ENCODE measurements around the gene TAGAP. TPM values are rescaled to one million over a fixed set of nuclear protein-coding genes. Genes with fewer than 3 reads are reported as not detected.

Gene TAGAP
- total RNA-seq, 2 experiments from 2014 or later, result 60.3 to 67.9 TPM

GRCh38 chr6:159065759-159066329 lies 21.1 kb upstream of the TAGAP start:
- H3K27me3 Mint-ChIP-seq, result peaks cover 2% of the 10 kb centered on the region
- ChIA-PET POLR2A (no interaction called here), CTCF (interaction anchor here (1.5 to 2.5 kb wide), 7 partner anchors 11 to 48 kb away, joined by 3 to 8 read pairs (median 7); partner anchors contain the start of gene TAGAP)
- H3K4me3 Mint-ChIP-seq, result no peak overlapping the region
- H3K27ac Mint-ChIP-seq, result peak overlapping the region; percentile 25
- peaks cover 30% of the 10 kb centered on the region for H3K36me3 Mint-ChIP-seq (ENCODE audit: low read depth)
- peaks cover 4% of the 10 kb centered on the region for H3K9me3 Mint-ChIP-seq
- peaks cover 62% of the 10 kb centered on the region for H3K4me1 Mint-ChIP-seq
- DNase-seq, result no peak

- Mint-ChIP-seq H3K36me3 (ENCODE audit: low read depth) (peaks cover 33% of the 10 kb centered on the region), H3K4me1 (peaks cover 66% of the 10 kb centered on the region), H3K4me3 (no peak overlapping the region), H3K27ac (peak overlapping the region; percentile 98), H3K9me3 (peaks cover 5% of the 10 kb centered on the region), H3K27me3 (peaks cover 2% of the 10 kb centered on the region)
- no peak for DNase-seq
- CTCF ChIA-PET, result interaction anchor here (1.3 to 2.5 kb wide), 9 partner anchors 10 to 47 kb away, joined by 3 to 8 read pairs (median 5); partner anchors contain the start of gene TAGAP
- POLR2A ChIA-PET, result no interaction called here
Observed at GRCh38 chr6:159065091-159065490, 20.3 kb upstream of the TAGAP start.

- H3K4me1 Mint-ChIP-seq, result peaks cover 70% of the 10 kb centered on the region
- peaks cover 5% of the 10 kb centered on the region for H3K9me3 Mint-ChIP-seq
- H3K4me3 Mint-ChIP-seq, result no peak overlapping the region
- H3K27ac Mint-ChIP-seq, result peak overlapping the region; percentile 98
- H3K27me3 Mint-ChIP-seq, result peaks cover 2% of the 10 kb centered on the region
- ChIA-PET POLR2A (no interaction called here), CTCF (interaction anchor here (1.3 to 2.6 kb wide), 11 partner anchors 10 to 47 kb away, joined by 3 to 10 read pairs (median 5); partner anchors contain the start of gene TAGAP)
- DNase-seq, result no peak
- H3K36me3 Mint-ChIP-seq (ENCODE audit: low read depth), result peaks cover 32% of the 10 kb centered on the region
Observed at GRCh38 chr6:159064477-159064876, 19.7 kb upstream of the TAGAP start.

GRCh38 chr6:159063549-159063948 lies 18.8 kb upstream of the TAGAP start:
- peak overlapping the region; percentile 6 for H3K4me3 Mint-ChIP-seq
- H3K9me3 Mint-ChIP-seq, result peaks cover 5% of the 10 kb centered on the region
- peaks cover 32% of the 10 kb centered on the region for H3K36me3 Mint-ChIP-seq (ENCODE audit: low read depth)
- peak overlapping the region; percentile 98 for H3K27ac Mint-ChIP-seq
- no peak for DNase-seq
- ChIA-PET POLR2A (no interaction called here), CTCF (interaction anchor here (0.7 to 2.6 kb wide), 12 partner anchors 12 to 71 kb away, joined by 3 to 10 read pairs (median 4); partner anchors contain the start of gene TAGAP)
- no peaks in the 10 kb centered on the region for H3K27me3 Mint-ChIP-seq
- H3K4me1 Mint-ChIP-seq, result peaks cover 77% of the 10 kb centered on the region

GRCh38 chr6:159062976-159063375 lies 18.2 kb upstream of the TAGAP start:
- peak overlapping the region; percentile 41 for H3K4me3 Mint-ChIP-seq
- peak overlapping the region; percentile 98 for H3K27ac Mint-ChIP-seq

GRCh38 chr6:159062564-159062945 lies 17.8 kb upstream of the TAGAP start:
- peaks cover 5% of the 10 kb centered on the region for H3K9me3 Mint-ChIP-seq
- DNase-seq, result peak; percentile 82
- H3K4me1 Mint-ChIP-seq, result peaks cover 78% of the 10 kb centered on the region
- ChIA-PET CTCF (interaction anchor here (0.8 to 2.6 kb wide), 12 partner anchors 11 to 72 kb away, joined by 3 to 10 read pairs (median 4); partner anchors contain the start of gene TAGAP), POLR2A (interaction anchor here (1.0 kb wide), 3 partner anchors 18 to 32 kb away, joined by 3 to 9 read pairs (median 3); partner anchors contain the start of gene TAGAP)
- H3K4me3 Mint-ChIP-seq, result peak overlapping the region; percentile 41
- peaks cover 32% of the 10 kb centered on the region for H3K36me3 Mint-ChIP-seq (ENCODE audit: low read depth)
- H3K27ac Mint-ChIP-seq, result peak overlapping the region; percentile 98
- H3K27me3 Mint-ChIP-seq, result no peaks in the 10 kb centered on the region

More at GRCh38 chr6:159062976-159063375, 18.2 kb upstream of the TAGAP start:
- Mint-ChIP-seq H3K4me1 (peaks cover 80% of the 10 kb centered on the region), H3K9me3 (peaks cover 5% of the 10 kb centered on the region), H3K36me3 (ENCODE audit: low read depth) (peaks cover 32% of the 10 kb centered on the region), H3K27me3 (no peaks in the 10 kb centered on the region)
- CTCF ChIA-PET, result interaction anchor here (0.8 to 2.6 kb wide), 13 partner anchors 11 to 72 kb away, joined by 3 to 10 read pairs (median 4); partner anchors contain the start of gene TAGAP
- POLR2A ChIA-PET, result interaction anchor here (1.0 kb wide), 3 partner anchors 19 to 32 kb away, joined by 3 to 9 read pairs (median 3); partner anchors contain the start of gene TAGAP
- DNase-seq, result no peak

GRCh38 chr6:159061805-159062563 lies 17.2 kb upstream of the TAGAP start:
- CTCF ChIA-PET, result interaction anchor here (0.8 to 2.6 kb wide), 7 partner anchors 10 to 53 kb away, joined by 3 to 10 read pairs (median 4); partner anchors contain the start of gene TAGAP
- no peaks in the 10 kb centered on the region for H3K27me3 Mint-ChIP-seq
- H3K36me3 Mint-ChIP-seq (ENCODE audit: low read depth), result peaks cover 32% of the 10 kb centered on the region
- peak overlapping the region; percentile 41 for H3K4me3 Mint-ChIP-seq
- POLR2A ChIA-PET, result interaction anchor here (1.0 kb wide), 3 partner anchors 18 to 33 kb away, joined by 3 to 9 read pairs (median 3); partner anchors contain the start of gene TAGAP
- peak; percentile 61 for DNase-seq
- peak overlapping the region; percentile 98 for H3K27ac Mint-ChIP-seq
- peaks cover 5% of the 10 kb centered on the region for H3K9me3 Mint-ChIP-seq
- H3K4me1 Mint-ChIP-seq, result peaks cover 80% of the 10 kb centered on the region

GRCh38 chr6:159061146-159061545 lies 16.4 kb upstream of the TAGAP start:
- Mint-ChIP-seq H3K27ac (peak overlapping the region; percentile 98), H3K9me3 (peaks cover 5% of the 10 kb centered on the region), H3K27me3 (no peaks in the 10 kb centered on the region), H3K4me3 (no peak overlapping the region), H3K4me1 (peaks cover 84% of the 10 kb centered on the region), H3K36me3 (ENCODE audit: low read depth) (peaks cover 30% of the 10 kb centered on the region)
- ChIA-PET CTCF (interaction anchor here (1.5 kb wide), 1 partner anchor 18 kb away, joined by 10 read pairs; no protein-coding TSS in a partner anchor), POLR2A (no interaction called here)
- DNase-seq, result no peak

GRCh38 chr6:159059885-159060506 lies 15.2 kb upstream of the TAGAP start:
- no peak for DNase-seq
- ChIA-PET CTCF (interaction anchor here (1.5 to 2.0 kb wide), 2 partner anchors 15 to 17 kb away, joined by 10 read pairs; partner anchors contain the start of gene TAGAP), POLR2A (interaction anchor here (0.5 kb wide), 1 partner anchor 369 kb away, joined by 3 read pairs; no protein-coding TSS in a partner anchor)
- H3K27ac Mint-ChIP-seq, result peak overlapping the region; percentile 98
- no peak overlapping the region for H3K4me3 Mint-ChIP-seq
- peaks cover 5% of the 10 kb centered on the region for H3K9me3 Mint-ChIP-seq
- no peaks in the 10 kb centered on the region for H3K27me3 Mint-ChIP-seq
- peaks cover 28% of the 10 kb centered on the region for H3K36me3 Mint-ChIP-seq (ENCODE audit: low read depth)
- H3K4me1 Mint-ChIP-seq, result peaks cover 86% of the 10 kb centered on the region

- Mint-ChIP-seq H3K27me3 (no peaks in the 10 kb centered on the region), H3K9me3 (peaks cover 5% of the 10 kb centered on the region), H3K36me3 (ENCODE audit: low read depth) (peaks cover 22% of the 10 kb centered on the region), H3K4me1 (peaks cover 83% of the 10 kb centered on the region), H3K4me3 (no peak overlapping the region), H3K27ac (peak overlapping the region; percentile 9)
- ChIA-PET CTCF (interaction anchor here (1.1 to 2.0 kb wide), 2 partner anchors 14 to 16 kb away, joined by 5 to 10 read pairs; partner anchors contain the start of gene TAGAP), POLR2A (interaction anchor here (1.1 kb wide), 1 partner anchor 14 kb away, joined by 4 read pairs; the partner anchor contains the start of gene TAGAP)
- no peak for DNase-seq
Observed at GRCh38 chr6:159059141-159059540, 14.3 kb upstream of the TAGAP start.

- ChIA-PET CTCF (interaction anchor here (0.8 to 1.5 kb wide), 3 partner anchors 14 to 52 kb away, joined by 3 to 5 read pairs (median 4); no protein-coding TSS in a partner anchor), POLR2A (interaction anchor here (1.2 kb wide), 1 partner anchor 12 kb away, joined by 3 read pairs; the partner anchor contains the start of gene TAGAP)
- Mint-ChIP-seq H3K9me3 (peaks cover 5% of the 10 kb centered on the region), H3K27ac (no peak overlapping the region), H3K4me3 (no peak overlapping the region), H3K36me3 (ENCODE audit: low read depth) (peaks cover 12% of the 10 kb centered on the region), H3K4me1 (peaks cover 73% of the 10 kb centered on the region), H3K27me3 (no peaks in the 10 kb centered on the region)
- DNase-seq, result no peak
Observed at GRCh38 chr6:159056899-159057298, 12.1 kb upstream of the TAGAP start.

GRCh38 chr6:159056432-159056831 lies 11.6 kb upstream of the TAGAP start:
- ChIA-PET POLR2A (interaction anchor here (1.2 kb wide), 1 partner anchor 11 kb away, joined by 3 read pairs; the partner anchor contains the start of gene TAGAP), CTCF (interaction anchor here (0.8 to 4.2 kb wide), 4 partner anchors 13 to 53 kb away, joined by 3 to 34 read pairs (median 4); partner anchors contain the start of gene TAGAP)
- Mint-ChIP-seq H3K27ac (peak overlapping the region; percentile 74), H3K9me3 (peaks cover 4% of the 10 kb centered on the region), H3K36me3 (ENCODE audit: low read depth) (peaks cover 7% of the 10 kb centered on the region), H3K4me1 (peaks cover 68% of the 10 kb centered on the region), H3K4me3 (no peak overlapping the region), H3K27me3 (no peaks in the 10 kb centered on the region)
- no peak for DNase-seq

Measured in activated CD4-positive, alpha-beta T cell treated with anti-CD3 and anti-CD28 coated beads, Interleukin-2, amount 10 ng/mL, durations not matched to agents 7 days and 5 days (primary cell).